Left ventricle myocardium inferior (tissue), 1 donor: ENCODE measurements around the gene CTTN. TPM values are rescaled to one million over a fixed set of nuclear protein-coding genes. Genes with fewer than 3 reads are reported as not detected.
"Not testable (repeated sequence)": the region's sequence is repeated elsewhere in the genome, so short reads cannot be mapped to it uniquely, and the experiment has no call there.

ENCODE experiments used
- DNase-seq: peaks from one replicate; pipeline ENCODE4 v3.0.0-alpha.2; 2020
- H3K27ac ChIP-seq: fragments of 200-600 bp; replicated peaks from 2 replicates; pipeline ENCODE4 v1.8.0; 2021
- H3K27me3 ChIP-seq: fragments of 200-600 bp; 2 replicates; pipeline ENCODE4 v1.8.0; 2021; ENCODE audit warnings: low read depth
- H3K36me3 ChIP-seq: fragments of 200-600 bp; 2 replicates; pipeline ENCODE4 v1.8.0; 2021
- H3K4me1 ChIP-seq: fragments of 200-600 bp; 2 replicates; pipeline ENCODE4 v1.8.0; 2021
- H3K4me3 ChIP-seq: fragments of 200-600 bp; 2 replicates; pipeline ENCODE4 v1.8.0; 2021; ENCODE audit warnings: mild to moderate bottlenecking, moderate library complexity
- H3K9me3 ChIP-seq: fragments of 200-600 bp; replicated peaks from 2 replicates; pipeline ENCODE4 v1.8.0; 2021
- intact Hi-C: fragments of 100-400 bp; cut with micrococcal nuclease; formaldehyde crosslinking; loops from one replicate; pipeline ENCODE4 v1.11.0; 2022
- total RNA-seq: library from RNA; stranded (reverse); fragmentation: NEBNext Ultra II Directional; extraction: Animal tissue kit (Norgen Biotek cat#: 25700); gene quantifications from one replicate; pipeline ENCODE4 v1.2.1, GENCODE V29; 2021
- TF ChIP-seq, protein P1 (sequence below): fragments of 200-600 bp; IDR thresholded peaks from 2 replicates; pipeline ENCODE4 v1.8.0; 2021; ENCODE audit warnings: antibody characterized with exemption, mild to moderate bottlenecking, borderline replicate concordance
- donor health status: DM: no; HTN: yes; CAD: no; lungs with severe emphysema.

Gene CTTN
- total RNA-seq, 1 donor from 2014 or later, result 144 TPM

DNA sequence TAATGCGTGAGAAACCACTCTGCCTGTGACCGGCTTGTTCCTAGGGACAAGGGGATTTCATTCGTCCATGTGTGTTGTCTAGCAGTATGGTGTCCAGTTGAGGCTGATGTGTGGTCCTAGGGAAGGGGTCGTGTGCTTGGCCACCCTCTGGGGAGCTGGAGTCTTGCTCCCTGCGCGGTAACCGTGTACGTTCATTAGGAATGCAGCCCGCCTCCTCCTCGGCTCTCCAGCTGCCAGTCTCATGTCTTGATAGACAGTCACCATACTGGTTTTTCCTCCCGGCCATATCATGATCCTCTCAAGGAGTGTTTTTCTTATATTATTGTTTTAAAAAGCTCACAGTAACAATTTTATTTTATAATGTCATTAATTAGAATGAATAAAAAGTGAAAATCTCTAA, 5.9 kb downstream of the CTTN start:
- H3K27ac ChIP-seq, result peak overlapping the region; percentile 70
- H3K4me1 ChIP-seq, result peaks cover 94% of the 10 kb centered on the region
- peaks cover 42% of the 10 kb centered on the region for H3K36me3 ChIP-seq
- no peaks in the 10 kb centered on the region for H3K9me3 ChIP-seq
- H3K27me3 ChIP-seq, result no peaks in the 10 kb centered on the region
- intact Hi-C loops, result no loop called here
- TF ChIP-seq, protein P1, sequence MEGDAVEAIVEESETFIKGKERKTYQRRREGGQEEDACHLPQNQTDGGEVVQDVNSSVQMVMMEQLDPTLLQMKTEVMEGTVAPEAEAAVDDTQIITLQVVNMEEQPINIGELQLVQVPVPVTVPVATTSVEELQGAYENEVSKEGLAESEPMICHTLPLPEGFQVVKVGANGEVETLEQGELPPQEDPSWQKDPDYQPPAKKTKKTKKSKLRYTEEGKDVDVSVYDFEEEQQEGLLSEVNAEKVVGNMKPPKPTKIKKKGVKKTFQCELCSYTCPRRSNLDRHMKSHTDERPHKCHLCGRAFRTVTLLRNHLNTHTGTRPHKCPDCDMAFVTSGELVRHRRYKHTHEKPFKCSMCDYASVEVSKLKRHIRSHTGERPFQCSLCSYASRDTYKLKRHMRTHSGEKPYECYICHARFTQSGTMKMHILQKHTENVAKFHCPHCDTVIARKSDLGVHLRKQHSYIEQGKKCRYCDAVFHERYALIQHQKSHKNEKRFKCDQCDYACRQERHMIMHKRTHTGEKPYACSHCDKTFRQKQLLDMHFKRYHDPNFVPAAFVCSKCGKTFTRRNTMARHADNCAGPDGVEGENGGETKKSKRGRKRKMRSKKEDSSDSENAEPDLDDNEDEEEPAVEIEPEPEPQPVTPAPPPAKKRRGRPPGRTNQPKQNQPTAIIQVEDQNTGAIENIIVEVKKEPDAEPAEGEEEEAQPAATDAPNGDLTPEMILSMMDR, result no peak
- DNase-seq, result no peak
- H3K4me3 ChIP-seq, result no peak overlapping the region

DNA sequence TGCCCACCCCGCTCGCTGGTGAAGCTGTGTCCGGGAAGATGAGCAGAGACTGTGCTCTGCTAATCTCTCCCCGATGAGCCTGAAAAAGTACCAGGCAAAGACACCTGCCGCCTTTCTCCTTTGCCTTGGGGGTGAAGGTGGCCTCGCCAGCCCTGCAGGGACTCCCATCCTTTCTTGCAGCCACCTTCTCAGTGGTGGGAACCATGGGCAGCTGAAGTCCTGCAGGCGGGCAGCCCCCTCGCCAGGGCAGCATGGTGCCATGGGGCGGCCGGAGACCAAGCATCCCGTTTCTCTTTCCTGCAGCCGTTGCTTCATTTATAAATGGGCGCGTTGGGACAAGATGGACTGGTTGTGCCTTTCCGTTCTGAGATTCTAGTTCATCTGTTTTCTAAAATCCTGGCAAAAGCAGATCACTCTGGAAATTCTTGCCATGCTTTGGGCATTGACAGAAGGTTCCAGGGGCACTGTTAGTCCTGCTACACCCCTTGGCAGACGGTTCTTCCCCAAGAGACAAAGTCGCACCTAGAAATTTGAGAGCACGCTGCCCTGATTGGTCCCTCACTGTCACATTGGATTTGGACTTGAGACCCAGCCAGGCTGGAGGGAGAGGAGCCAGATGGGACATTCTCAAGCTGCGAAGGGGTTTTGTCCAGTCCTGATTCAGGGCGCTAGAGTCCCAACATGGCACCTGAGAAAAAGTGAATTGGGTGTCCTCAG, 7.5 kb downstream of the CTTN start:
- Histone ChIP-seq H3K27ac (peak overlapping the region; percentile 50), H3K9me3 (no peaks in the 10 kb centered on the region), H3K4me1 (peaks cover 91% of the 10 kb centered on the region), H3K36me3 (peaks cover 58% of the 10 kb centered on the region), H3K27me3 (no peaks in the 10 kb centered on the region), H3K4me3 (no peak overlapping the region)
- intact Hi-C loops, result no loop called here
- DNase-seq, result no peak
- TF ChIP-seq, protein P1, result no peak

DNA sequence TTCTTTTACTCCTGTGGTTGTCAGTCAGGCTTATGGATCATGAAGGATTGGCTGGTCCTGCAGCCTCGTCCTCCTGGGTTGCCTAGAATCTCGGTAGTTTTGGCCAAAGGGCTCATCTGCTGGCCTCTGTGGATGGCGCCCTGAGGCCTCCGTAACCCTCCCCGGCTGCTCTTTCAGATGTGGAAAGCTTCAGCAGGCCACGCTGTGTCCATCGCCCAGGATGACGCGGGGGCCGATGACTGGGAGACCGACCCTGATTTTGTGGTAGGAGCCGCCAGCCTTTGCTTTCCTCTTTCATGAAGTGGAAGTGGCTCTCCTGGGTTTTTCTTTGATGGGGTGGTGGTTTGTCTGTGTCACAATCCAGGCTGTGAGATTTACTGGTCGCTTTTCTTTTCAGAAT, 8.8 kb downstream of the CTTN start:
- Histone ChIP-seq H3K9me3 (no peaks in the 10 kb centered on the region), H3K4me3 (no peak overlapping the region), H3K27me3 (no peaks in the 10 kb centered on the region), H3K4me1 (peaks cover 91% of the 10 kb centered on the region), H3K36me3 (peaks cover 71% of the 10 kb centered on the region), H3K27ac (peak overlapping the region; percentile 86)
- TF ChIP-seq, protein P1, result no peak
- no peak for DNase-seq
- intact Hi-C loops, result no loop called here

DNA sequence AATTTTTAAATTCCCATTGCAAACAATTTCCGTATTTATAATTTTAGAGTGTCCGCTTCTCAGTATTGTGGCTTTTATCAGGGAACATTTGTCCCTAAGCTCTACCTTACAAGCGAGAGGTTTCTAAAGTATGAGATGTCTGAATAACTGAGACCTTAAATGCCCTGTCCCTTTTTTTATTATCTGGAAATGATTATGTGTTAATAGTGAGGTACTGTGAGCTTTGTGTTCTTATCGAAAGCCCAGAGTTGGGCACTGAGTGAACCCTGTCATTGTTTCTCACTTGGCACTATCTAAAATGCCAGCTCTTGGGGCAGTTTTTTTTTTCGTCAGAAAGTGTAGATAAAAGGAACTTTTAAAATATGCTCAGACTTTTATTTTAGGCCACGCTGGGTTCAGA, 9.5 kb downstream of the CTTN start:
- Histone ChIP-seq H3K9me3 (no peaks in the 10 kb centered on the region), H3K4me1 (peaks cover 85% of the 10 kb centered on the region), H3K36me3 (peaks cover 78% of the 10 kb centered on the region), H3K27me3 (no peaks in the 10 kb centered on the region), H3K4me3 (no peak overlapping the region), H3K27ac (peak overlapping the region; percentile 86)
- TF ChIP-seq, protein P1, result no peak
- DNase-seq, result no peak
- intact Hi-C loops, result no loop called here

DNA sequence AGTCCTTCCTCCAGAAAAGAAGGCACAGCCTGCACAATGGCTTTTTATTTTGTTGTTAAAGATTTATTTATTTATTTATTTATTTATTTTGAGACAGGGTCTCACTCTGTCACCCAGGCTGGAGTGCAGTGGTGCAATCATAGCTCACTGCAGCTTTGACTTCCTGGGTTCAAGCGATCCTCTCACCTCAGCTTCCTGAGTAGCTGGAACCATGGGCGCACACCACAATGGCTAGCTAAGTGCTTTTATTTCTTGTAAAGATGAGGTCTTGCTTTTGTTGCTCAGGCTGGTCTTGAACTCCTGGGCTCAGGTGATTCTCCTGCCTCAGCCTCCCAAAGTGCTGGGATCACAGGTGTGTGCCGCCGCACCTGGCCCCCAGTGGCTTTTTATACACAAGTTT, 10.0 kb downstream of the CTTN start:
- Histone ChIP-seq H3K36me3 (peaks cover 83% of the 10 kb centered on the region), H3K27ac (peak overlapping the region; percentile 86), H3K4me1 (peaks cover 80% of the 10 kb centered on the region)
- DNase-seq, H3K9me3 ChIP-seq, H3K4me3 ChIP-seq, H3K27me3 ChIP-seq, intact Hi-C loops: not testable (repeated sequence)

DNA sequence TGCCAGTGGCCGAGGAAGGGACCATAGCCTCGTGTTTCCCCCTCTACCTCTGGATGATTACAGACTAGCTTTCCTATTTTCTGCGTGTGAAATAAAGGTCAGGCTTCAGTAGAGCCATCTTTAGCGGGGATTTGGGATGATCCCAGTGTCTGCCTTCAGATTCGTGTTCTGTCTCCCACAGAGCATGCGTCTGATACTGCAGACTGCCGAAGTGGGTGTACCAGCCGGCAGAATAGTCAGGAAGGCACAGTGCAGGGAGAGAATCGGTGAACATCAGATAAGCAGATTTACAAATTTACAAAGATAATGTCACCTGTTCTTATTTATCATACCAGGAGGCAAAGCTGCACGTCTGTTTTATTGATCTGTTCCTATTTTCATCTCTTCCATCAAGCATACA, 11.1 kb downstream of the CTTN start:
- Histone ChIP-seq H3K9me3 (no peaks in the 10 kb centered on the region), H3K27me3 (no peaks in the 10 kb centered on the region), H3K4me1 (peaks cover 68% of the 10 kb centered on the region), H3K4me3 (no peak overlapping the region), H3K36me3 (peaks cover 94% of the 10 kb centered on the region), H3K27ac (peak overlapping the region; percentile 86)
- TF ChIP-seq, protein P1, result no peak
- no peak for DNase-seq
- intact Hi-C loops, result no loop called here
